T-helper 2 cell (primary cell): ENCODE results near the gene RNF10.
"Not testable (repeated sequence)": the region's sequence is repeated elsewhere in the genome, so short reads cannot be mapped to it uniquely, and the experiment has no call there.

Experiments used
- DNase-seq, 5 experiments: peaks; one replicate each; pipeline versions ENCODE4 v3.0.0 to v3.0.0-alpha.2; 2012 to 2022

RNF10 gene

DNA sequence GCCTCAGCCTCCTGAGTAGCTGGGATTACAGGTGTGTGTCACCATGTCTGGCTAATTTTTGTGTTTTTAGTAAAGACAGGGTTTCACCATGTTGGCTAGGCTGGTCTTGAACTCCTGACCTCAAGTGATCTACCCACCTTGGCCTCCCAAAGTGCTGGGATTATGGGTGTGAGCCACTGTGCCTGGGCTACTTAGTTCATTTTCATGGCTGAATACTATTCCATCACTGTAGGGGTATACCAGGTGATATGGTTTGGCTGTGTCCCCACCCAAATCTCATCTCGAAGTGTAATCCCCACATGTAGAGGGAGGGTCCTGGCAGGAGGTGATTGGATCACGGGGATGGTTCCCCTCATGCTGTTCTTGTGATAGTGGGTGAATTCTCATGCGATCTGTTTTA lies 83.0 kb downstream of the RNF10 start:
- DNase-seq: not testable (repeated sequence)

DNA sequence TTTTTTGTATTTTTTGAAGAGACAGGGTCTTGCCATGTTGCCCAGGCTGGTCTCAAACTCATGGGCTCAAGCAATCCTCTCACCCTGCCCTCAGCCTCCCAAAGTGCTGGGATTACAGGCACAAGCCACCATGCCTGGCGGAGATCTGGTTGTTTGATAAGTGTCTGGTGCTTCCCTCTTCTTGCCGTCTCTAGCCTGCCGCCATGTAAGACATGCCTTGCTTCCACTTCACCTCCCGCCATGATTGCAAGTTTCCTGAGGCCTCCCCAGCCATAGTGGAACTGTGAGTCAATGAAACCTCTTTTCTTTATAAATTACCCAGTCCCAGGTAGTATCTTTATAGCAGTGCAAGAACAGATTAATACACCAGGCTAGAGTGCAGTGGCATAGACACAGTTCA lies 83.6 kb downstream of the RNF10 start:
- not testable (repeated sequence) for DNase-seq

DNA sequence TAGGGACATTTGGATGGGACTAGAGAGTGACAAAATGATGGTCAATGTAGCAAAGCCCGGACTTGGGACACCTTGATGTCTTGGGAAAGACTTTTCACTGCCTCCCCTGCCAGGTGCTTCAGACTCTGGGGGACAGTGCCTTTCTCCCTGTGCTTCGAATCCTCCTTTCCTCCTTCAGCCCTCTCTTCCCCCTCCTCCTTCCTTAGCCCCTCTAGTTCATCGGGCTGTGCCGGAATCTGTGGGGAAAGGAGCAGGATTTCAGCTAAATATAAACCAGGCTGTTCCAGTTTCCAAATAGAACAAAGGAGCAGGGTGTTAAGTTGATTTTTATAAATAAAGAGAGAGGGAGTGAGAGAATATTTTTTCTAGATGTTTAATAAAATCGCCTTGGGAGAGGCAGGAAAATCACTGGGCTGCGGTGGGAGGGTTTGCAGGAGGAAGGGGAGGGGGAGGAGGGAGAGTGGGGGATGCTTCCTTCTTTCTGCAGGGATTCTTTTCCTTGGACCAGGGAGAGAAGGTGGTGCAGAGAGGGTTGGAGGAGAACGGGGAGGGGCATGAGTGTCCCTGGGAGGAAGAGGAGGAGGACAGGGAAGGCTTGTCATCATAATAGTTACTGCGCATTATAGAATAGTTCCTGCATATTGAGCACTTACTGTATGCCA lies 84.9 kb downstream of the RNF10 start:
- DNase-seq: no peak

DNA sequence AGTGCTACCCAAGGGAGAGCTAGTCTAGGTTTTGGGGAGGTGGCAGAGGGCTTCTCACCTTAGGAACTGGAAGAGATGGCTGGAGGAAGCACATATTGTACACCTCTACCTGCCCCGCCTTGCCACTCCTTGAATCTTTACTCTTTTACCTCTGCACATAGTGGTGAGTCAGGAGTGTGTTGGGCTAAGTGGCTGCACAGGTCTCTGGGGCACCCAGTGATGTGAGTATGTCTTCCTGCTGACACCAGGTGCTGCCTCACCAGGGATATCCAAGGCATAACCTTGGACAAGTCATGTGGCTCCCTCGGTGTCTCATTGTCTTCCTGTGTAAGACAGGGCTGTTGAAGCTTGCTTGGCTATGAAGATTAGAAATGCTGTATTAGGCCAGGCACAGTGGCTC lies 86.5 kb downstream of the RNF10 start:
- DNase-seq: no peak

DNA sequence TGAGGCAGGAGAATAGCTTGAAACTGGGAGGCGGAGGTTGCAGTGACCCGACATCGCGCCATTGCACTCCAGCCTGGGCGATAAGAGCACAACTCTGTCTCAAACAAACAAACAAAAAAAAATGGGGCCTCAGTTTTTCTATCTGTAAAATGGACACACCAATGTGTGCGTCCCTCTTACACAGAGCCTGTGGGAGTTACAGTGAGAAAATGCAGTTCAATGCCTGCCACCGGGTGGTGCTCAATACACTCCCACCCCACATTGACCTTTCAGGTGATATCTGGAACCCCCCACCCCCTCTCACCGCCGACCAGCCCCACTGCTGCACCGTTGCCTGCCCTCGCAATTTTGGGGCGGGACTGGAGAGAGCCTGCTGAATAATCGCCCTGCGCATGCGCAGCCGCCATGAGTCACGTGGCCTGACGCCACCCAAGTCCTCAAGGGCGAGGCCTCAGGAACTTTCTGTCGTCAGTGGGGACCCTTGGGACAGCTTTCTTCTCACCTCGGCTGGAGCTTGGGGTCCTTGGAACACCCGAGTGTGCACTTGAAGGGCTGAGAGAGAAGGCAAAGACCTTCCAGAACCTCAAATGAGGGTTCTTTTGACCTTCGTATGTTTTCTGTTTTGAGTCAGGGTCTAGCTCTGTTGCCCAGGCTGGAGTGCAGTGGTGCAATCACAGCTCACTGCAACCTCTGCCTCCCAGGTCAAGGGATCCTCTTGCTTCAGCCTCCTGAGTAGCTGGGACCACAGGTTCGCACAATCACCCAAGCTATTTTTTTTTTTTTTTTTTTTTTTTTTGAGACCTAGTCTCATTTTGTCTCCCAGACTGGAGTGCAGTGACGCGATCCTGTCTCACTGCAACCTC lies 91.6 kb downstream of the RNF10 start:
- DNase-seq: peak in 1 of 5 experiments; percentile 7
